Endodermal cell (in vitro differentiated cells): ENCODE results near the gene NGRN. TPM values are rescaled to one million over a fixed set of nuclear protein-coding genes. Genes with fewer than 3 reads are reported as not detected.
A peak's percentile ranks its signal among the peaks of the same experiment; 100 is the strongest.

Experiments used
- DNase-seq: peaks from one replicate; pipeline ENCODE4 v3.0.0-alpha.2; 2017
- H3K27ac ChIP-seq: 2 replicates; pipeline ENCODE4 v1.5.1; 2013; ENCODE audit warnings: mild to moderate bottlenecking, low read depth, low read length, moderate library complexity
- H3K27me3 ChIP-seq: 2 replicates; pipeline ENCODE4 v1.6.1; 2013; ENCODE audit warnings: mild to moderate bottlenecking, low read length, moderate library complexity; ENCODE audit not compliant: insufficient read depth, control insufficient read depth, poor library complexity, severe bottlenecking
- H3K36me3 ChIP-seq: 2 replicates; pipeline ENCODE4 v1.7.0; 2013; ENCODE audit warnings: mild to moderate bottlenecking, low read length, moderate library complexity; ENCODE audit not compliant: control insufficient read depth, insufficient read depth
- H3K4me1 ChIP-seq: one replicate; pipeline ENCODE4 v1.7.0; 2013; ENCODE audit warnings: low read length; ENCODE audit not compliant: control insufficient read depth, insufficient read depth
- H3K4me3 ChIP-seq: 2 replicates; pipeline ENCODE4 v1.5.1; 2013; ENCODE audit warnings: mild to moderate bottlenecking, low read length, moderate library complexity
- H3K9ac ChIP-seq: 2 replicates; pipeline ENCODE4 v1.6.1; 2013; ENCODE audit warnings: mild to moderate bottlenecking, low read length, moderate library complexity; ENCODE audit not compliant: poor library complexity, severe bottlenecking; ENCODE audit errors: extremely low read depth
- H3K9me3 ChIP-seq: 2 replicates; pipeline ENCODE4 v1.6.1; 2013; ENCODE audit warnings: mild to moderate bottlenecking, low read length, moderate library complexity; ENCODE audit not compliant: control insufficient read depth
- H3K27ac Mint-ChIP-seq: 2 replicates; pipeline ENCODE4 v1.8.0; 2020; ENCODE audit warnings: mixed read lengths
- H3K27me3 Mint-ChIP-seq: 2 replicates; pipeline ENCODE4 v1.8.0; 2021; ENCODE audit warnings: mild to moderate bottlenecking, mixed read lengths; ENCODE audit not compliant: insufficient read depth
- H3K36me3 Mint-ChIP-seq: 2 replicates; pipeline ENCODE4 v1.8.0; 2020; ENCODE audit warnings: low read depth, mixed read lengths
- H3K4me1 Mint-ChIP-seq: 2 replicates; pipeline ENCODE4 v1.8.0; 2020; ENCODE audit warnings: mixed read lengths
- H3K4me3 Mint-ChIP-seq: 2 replicates; pipeline ENCODE4 v1.8.0; 2020; ENCODE audit warnings: mild to moderate bottlenecking, moderate library complexity, mixed read lengths
- H3K9me3 Mint-ChIP-seq: 2 replicates; pipeline ENCODE4 v1.8.0; 2020; ENCODE audit warnings: mild to moderate bottlenecking, mixed read lengths
- CTCF ChIP-seq: fragments of 200-600 bp; sonication (generic); conservative IDR thresholded peaks from 2 replicates; pipeline ENCODE4 v1.5.0; 2021; ENCODE audit warnings: antibody characterized with exemption, mild to moderate bottlenecking
- WGBS, 2 experiments: methylation state at CpG; one replicate each; pipeline versions ENCODE4 v1.1.5 to v1.1.7; 2013; ENCODE audit warnings: missing lambda C conversion rate in 2 of 2, mixed read lengths in 1 of 2; ENCODE audit not compliant: insufficient coverage in 1 of 2, insufficient read length in 1 of 2; 5-methylcytosine and 5-hydroxymethylcytosine counted together
- total RNA-seq, 2 donors: library from RNA; stranded (reverse); fragmentation: NEBNext Ultra II Directional in 1 of 2; extraction: Animal tissue kit (Norgen Biotek cat#: 25700) in 1 of 2; gene quantifications; 2 replicates in 1 of 2; 3 replicates in 1 of 2; pipeline ENCODE4 v1.2.1, GENCODE V29; 2021

The NGRN gene
- total RNA-seq, 2 donors from 2014 or later = 89.3 to 103 TPM

- no peak overlapping the region for H3K27ac ChIP-seq
- WGBS, 2 experiments = 87 to 92% methylated on average over 5 of the region's 5 CpGs
- Mint-ChIP-seq H3K4me3 (no peak overlapping the region), H3K4me1 (peaks cover 8% of the 10 kb centered on the region), H3K27ac (no peak overlapping the region), H3K9me3 (no peaks in the 10 kb centered on the region), H3K27me3 (peaks cover 4% of the 10 kb centered on the region), H3K36me3 (peaks cover 4% of the 10 kb centered on the region)
- no peaks in the 10 kb centered on the region for H3K4me1 ChIP-seq
- no peaks in the 10 kb centered on the region for H3K27me3 ChIP-seq
- TF ChIP-seq CTCF = no peak
- no peaks in the 10 kb centered on the region for H3K9me3 ChIP-seq
- H3K4me3 ChIP-seq = no peak overlapping the region
- H3K9ac ChIP-seq = no peak overlapping the region
- no peak for DNase-seq
- peaks cover under 1% of the 10 kb centered on the region for H3K36me3 ChIP-seq
Measured at GRCh38 chr15:90261811-90262210, 3.7 kb upstream of the NGRN start.

- Histone ChIP-seq H3K36me3 (peaks cover 7% of the 10 kb centered on the region), H3K9me3 (no peaks in the 10 kb centered on the region), H3K4me3 (no peak overlapping the region), H3K27ac (no peak overlapping the region), H3K4me1 (no peaks in the 10 kb centered on the region), H3K9ac (no peak overlapping the region), H3K27me3 (no peaks in the 10 kb centered on the region)
- no peaks in the 10 kb centered on the region for H3K9me3 Mint-ChIP-seq
- H3K36me3 Mint-ChIP-seq = peaks cover 10% of the 10 kb centered on the region
- TF ChIP-seq CTCF = no peak
- H3K27ac Mint-ChIP-seq = no peak overlapping the region
- no peak for DNase-seq
- H3K27me3 Mint-ChIP-seq = peaks cover 1% of the 10 kb centered on the region
- H3K4me3 Mint-ChIP-seq = no peak overlapping the region
- H3K4me1 Mint-ChIP-seq = peaks cover 9% of the 10 kb centered on the region
- 85 to 93% methylated on average over 5 of the region's 5 CpGs for WGBS, 2 experiments
Measured at GRCh38 chr15:90262426-90262825, 3.0 kb upstream of the NGRN start.

- Histone ChIP-seq H3K27ac (peak overlapping the region; percentile 89), H3K36me3 (peaks cover 17% of the 10 kb centered on the region), H3K4me1 (no peaks in the 10 kb centered on the region), H3K9ac (peak overlapping the region; percentile 82), H3K4me3 (peak overlapping the region; percentile 94), H3K27me3 (no peaks in the 10 kb centered on the region), H3K9me3 (no peaks in the 10 kb centered on the region)
- H3K36me3 Mint-ChIP-seq = peaks cover 21% of the 10 kb centered on the region
- no peaks in the 10 kb centered on the region for H3K9me3 Mint-ChIP-seq
- peaks cover 21% of the 10 kb centered on the region for H3K4me1 Mint-ChIP-seq
- H3K27me3 Mint-ChIP-seq = peaks cover 1% of the 10 kb centered on the region
- DNase-seq = no peak
- TF ChIP-seq CTCF = no peak
- WGBS, 2 experiments = 75 to 83% methylated on average over 1 to 4 of the region's 4 CpGs
- H3K27ac Mint-ChIP-seq = peak overlapping the region; percentile 95
- peak overlapping the region; percentile 88 for H3K4me3 Mint-ChIP-seq
Measured at GRCh38 chr15:90264671-90265070, 801 bp upstream of the NGRN start.
